AG09309 (cell line): Measurements from ENCODE around the gene HOXC9.

Experiments
- DNase-seq: peaks from one replicate; pipeline ENCODE4 v3.0.0-alpha.2; 2010; ENCODE audit warnings: low read depth
- H3K4me3 ChIP-seq: 2 replicates; pipeline ENCODE4 v1.5.1; 2011; ENCODE audit warnings: mild to moderate bottlenecking, low read depth, low read length, moderate library complexity; ENCODE audit not compliant: control insufficient read depth
- CTCF ChIP-seq: IDR thresholded peaks from 2 replicates; pipeline ENCODE4 v1.5.1; 2011; ENCODE audit warnings: mild to moderate bottlenecking, low read depth, low read length, inconsistent platforms; ENCODE audit not compliant: insufficient read depth, control insufficient read depth; ENCODE audit errors: missing control alignments

HOXC9 gene

DNA sequence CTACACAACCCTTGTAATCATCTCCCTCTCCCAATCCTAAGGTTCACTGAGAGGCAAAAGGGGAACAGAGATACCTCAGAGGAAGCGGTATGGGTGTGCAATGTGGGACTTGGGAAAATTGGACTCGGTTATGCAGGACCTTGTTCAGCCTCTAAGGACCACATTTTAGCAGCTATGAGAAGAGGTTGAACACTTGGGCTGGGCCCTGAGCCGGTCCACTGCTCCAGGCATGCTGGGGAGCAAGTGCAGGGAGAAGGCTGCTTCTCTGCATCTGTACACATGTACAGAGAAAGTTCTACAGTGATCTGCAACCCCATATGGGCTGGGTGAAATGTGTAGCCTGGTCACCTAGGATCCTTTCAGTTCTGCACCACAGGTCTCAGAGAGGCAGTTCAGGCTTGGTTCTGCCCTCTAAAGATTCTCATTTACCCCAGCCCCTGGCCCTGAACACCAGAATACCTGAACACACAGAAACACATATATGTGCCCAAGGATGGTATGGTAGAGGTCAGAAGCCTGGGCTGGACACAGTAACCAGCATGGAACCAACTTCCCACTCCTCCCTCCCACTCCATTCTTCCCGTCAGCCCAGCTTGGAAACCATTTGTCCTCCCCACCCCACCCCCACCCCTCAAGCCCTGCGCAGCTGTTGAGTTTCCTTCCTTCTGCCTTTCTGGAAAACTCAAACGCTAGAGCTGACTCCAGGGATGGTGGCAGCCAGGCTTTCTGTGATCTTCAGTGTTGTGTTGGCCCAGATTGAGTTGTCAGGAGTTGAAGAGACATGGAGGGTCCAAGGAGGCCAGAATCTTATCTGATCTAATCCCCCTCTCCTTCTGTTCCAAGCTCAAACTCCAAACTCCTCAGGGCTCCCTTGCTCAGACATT is 43.3 kb downstream of the HOXC9 start:
- H3K4me3 ChIP-seq, result no peak overlapping the region
- no peak for TF ChIP-seq CTCF

GRCh38 chr12:54044425-54045103 is 44.6 kb downstream of the HOXC9 start:
- DNase-seq, result no peak
- no peak for TF ChIP-seq CTCF
- no peak overlapping the region for H3K4me3 ChIP-seq

More for the DNA sequence above, 43.3 kb downstream of the HOXC9 start:
- DNase-seq, result no peak

GRCh38 chr12:54045401-54045800 is 45.4 kb downstream of the HOXC9 start:
- H3K4me3 ChIP-seq, result no peak overlapping the region
- no peak for DNase-seq
- TF ChIP-seq CTCF, result no peak

GRCh38 chr12:54045868-54046521 is 46.0 kb downstream of the HOXC9 start:
- no peak for TF ChIP-seq CTCF
- no peak overlapping the region for H3K4me3 ChIP-seq
- no peak for DNase-seq

DNA sequence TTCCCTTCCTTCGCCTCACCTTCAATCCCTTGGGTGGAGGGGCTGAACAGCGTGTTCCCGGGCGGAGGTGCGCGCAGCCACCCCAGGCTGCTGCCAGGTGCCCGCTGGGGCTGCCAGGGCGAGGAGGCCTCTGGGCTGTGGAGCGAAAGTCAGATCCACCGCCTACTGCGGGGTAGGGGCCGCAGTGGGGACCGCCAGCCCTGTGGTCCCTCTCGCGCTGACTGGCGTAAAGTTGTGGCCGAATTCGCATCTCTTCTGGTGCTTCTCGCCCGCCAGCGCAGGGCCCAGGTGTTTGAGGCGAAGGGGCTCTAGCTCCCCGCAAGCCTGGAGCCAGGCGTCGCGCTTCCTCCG is 46.8 kb downstream of the HOXC9 start:
- no peak for DNase-seq
- no peak overlapping the region for H3K4me3 ChIP-seq
- TF ChIP-seq CTCF, result no peak

DNA sequence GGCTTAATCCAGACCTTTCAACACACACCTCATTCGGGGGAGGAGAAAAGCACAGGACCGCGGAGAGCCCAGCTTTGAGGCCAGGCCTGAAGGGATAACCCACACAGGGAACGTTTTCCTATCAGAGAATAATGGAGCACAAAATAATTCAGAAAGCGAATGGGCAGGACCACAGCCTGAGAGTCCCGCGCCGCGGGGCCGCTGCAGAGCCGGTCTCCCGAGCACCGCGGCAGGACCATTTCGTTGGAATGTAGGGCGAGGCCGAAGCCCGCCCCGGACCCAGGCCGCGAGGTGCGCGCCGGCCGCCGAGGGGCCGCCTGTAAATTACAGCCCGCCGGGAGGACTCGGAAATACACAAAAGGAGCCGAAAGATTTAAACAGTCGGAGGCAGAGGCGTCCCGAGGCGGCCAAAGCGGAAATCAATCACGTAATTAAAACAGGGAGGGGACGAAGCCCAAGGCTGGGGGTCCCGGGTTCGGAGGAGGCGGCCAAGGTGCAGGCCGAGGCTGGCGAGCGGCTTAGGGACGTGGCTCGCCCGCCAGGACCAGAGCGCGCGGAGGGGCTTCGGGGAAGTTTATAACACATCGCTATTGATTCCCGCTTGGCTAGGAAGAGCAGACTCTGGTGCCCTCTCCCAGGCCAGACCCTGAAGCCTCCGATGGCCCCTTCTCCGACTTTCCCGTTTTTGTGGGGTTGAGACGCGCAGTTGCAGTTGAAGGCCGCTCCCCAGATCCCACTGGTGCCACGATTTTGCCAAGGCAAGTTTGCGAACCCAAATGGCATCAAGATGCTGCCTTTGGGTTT is 47.4 kb downstream of the HOXC9 start:
- no peak for DNase-seq
- TF ChIP-seq CTCF, result no peak
- H3K4me3 ChIP-seq, result no peak overlapping the region
